ENCODE data around the gene MED12L.

Gene MED12L, protein sequence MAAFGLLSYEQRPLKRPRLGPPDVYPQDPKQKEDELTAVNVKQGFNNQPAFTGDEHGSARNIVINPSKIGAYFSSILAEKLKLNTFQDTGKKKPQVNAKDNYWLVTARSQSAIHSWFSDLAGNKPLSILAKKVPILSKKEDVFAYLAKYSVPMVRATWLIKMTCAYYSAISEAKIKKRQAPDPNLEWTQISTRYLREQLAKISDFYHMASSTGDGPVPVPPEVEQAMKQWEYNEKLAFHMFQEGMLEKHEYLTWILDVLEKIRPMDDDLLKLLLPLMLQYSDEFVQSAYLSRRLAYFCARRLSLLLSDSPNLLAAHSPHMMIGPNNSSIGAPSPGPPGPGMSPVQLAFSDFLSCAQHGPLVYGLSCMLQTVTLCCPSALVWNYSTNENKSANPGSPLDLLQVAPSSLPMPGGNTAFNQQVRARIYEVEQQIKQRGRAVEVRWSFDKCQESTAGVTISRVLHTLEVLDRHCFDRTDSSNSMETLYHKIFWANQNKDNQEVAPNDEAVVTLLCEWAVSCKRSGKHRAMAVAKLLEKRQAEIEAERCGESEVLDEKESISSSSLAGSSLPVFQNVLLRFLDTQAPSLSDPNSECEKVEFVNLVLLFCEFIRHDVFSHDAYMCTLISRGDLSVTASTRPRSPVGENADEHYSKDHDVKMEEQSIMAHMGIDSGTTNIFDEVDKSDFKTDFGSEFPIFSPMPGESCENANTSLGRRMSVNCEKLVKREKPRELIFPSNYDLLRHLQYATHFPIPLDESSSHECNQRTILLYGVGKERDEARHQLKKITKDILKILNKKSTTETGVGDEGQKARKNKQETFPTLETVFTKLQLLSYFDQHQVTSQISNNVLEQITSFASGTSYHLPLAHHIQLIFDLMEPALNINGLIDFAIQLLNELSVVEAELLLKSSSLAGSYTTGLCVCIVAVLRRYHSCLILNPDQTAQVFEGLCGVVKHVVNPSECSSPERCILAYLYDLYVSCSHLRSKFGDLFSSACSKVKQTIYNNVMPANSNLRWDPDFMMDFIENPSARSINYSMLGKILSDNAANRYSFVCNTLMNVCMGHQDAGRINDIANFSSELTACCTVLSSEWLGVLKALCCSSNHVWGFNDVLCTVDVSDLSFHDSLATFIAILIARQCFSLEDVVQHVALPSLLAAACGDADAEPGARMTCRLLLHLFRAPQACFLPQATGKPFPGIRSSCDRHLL (N-terminal part only)

DNA sequence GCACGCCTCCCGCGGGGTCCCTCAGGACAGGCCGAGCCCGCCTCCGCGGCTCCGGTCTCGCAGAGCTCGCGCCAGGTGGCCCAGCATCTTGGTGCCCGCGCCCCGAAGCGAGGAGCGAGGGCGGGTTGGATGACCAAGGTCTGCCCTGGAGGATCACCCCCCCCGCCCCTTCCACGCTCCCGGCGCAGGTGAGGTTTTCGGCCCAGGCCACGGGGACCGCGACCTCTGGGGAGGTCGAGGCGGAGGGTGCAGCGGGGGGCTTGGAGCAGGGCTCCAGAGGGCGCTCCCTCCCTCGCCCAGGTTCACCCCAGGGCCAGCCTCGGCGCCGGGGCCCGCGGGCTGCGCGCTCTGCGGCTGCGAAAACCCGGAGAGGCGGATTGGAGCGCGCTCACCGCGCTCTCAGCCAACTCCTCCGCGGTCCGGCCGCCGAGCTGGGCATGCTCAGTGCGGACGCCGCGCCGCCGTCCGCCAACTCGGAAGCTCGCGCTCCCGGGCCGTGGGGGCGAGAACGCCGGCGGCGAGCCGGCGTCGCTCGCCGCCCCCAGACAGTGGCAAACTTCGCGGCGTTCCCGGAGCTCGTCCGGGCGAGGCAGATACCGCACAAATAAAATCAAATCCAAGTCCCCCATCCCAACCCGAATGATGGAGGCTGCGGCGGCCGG is at the start of gene MED12L:
MED12L (plus strand) TSS at position 438 of the 662 bp plus-strand sequence. CDS start 1,263 bp downstream, outside the sequence.
- no peak within 1 kb of the TSS for H3K27ac ChIP-seq (ENCODE audit: low read depth, low read length)
- peak within 1 kb of the TSS; percentile 20 for H2AFZ ChIP-seq (ENCODE audit: low read length, unreplicated experiment)
- no peaks in the 10 kb centered on the region for H3K36me3 ChIP-seq (ENCODE audit: insufficient read depth, low read length)
- H3K4me1 ChIP-seq (ENCODE audit: control insufficient read depth, insufficient read depth, low read length, unreplicated experiment), result no peaks in the 10 kb centered on the region
- H3K27me3 ChIP-seq (ENCODE audit: insufficient read depth, low read length), result peaks cover 79% of the 10 kb centered on the region
- no peaks in the 10 kb centered on the region for H3K79me2 ChIP-seq (ENCODE audit: control insufficient read depth, insufficient read depth, low read length, unreplicated experiment)
- H3K4me3 ChIP-seq (ENCODE audit: low read depth, low read length), result peak within 1 kb of the TSS; percentile 81

DNA sequence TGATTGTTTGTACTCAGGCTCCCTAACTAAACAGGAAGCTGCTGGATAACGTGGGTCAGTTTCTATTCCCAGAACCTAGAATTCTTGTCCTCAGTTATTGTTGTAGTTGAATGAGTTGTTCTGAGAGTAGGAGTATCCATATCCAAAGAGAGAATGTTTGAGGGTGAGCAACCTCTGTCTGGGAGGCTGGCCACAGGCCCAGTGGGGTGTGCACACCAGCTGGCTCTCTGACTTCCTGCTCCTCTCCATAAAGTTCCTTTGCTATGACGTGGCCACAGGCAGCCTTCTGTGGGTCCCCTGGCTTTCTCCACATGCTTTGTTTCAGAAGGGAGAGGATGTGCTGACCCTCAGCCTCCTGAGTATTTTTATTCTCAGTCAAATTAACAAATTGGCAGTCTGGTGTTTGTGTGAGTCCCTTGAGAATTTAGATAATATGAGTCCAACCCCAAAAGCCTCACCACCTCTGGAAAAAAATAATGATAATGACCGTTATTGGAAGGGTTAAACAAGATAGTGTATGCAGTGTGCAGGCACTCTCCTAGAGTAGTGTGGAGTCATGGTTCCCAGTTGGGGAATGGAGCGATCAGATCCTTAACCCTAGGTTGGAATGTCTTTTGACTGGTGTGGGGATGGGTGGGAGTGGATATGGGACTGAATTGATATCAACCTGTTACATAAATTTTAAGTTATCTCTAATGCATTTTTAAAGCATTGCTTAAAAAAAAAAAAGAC is 47.6 kb upstream of the MED12L start:
- Histone ChIP-seq H3K79me2 (ENCODE audit: control insufficient read depth, insufficient read depth, low read length, unreplicated experiment) (no peaks in the 10 kb centered on the region), H3K4me3 (ENCODE audit: low read depth, low read length) (peak overlapping the region; percentile 40), H3K4me1 (ENCODE audit: control insufficient read depth, insufficient read depth, low read length, unreplicated experiment) (peaks cover 11% of the 10 kb centered on the region), H3K36me3 (ENCODE audit: insufficient read depth, low read length) (no peaks in the 10 kb centered on the region), H3K27me3 (ENCODE audit: insufficient read depth, low read length) (no peaks in the 10 kb centered on the region), H2AFZ (ENCODE audit: low read length, unreplicated experiment) (peak overlapping the region; percentile 77), H3K27ac (ENCODE audit: low read depth, low read length) (peak overlapping the region; percentile 58)

DNA sequence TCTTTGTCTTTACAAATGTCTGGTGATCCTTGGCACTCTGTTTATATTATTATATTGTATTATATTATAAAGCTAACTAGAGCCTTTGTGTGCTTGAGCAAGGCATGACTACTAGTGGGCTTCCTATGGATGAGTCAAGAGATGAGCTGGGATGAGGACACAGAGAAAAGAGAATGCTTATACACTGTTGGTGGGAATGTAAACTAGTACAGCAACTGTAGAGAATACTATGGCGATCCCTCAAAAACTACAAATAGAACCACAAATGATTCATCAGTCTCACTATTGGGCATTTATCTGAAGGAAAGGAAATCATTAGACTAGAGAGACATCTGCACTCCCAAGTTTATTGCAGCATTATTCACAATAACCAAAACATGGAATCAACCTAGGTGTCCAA is 40.8 kb upstream of the MED12L start:
- no peak overlapping the region for H3K4me3 ChIP-seq (ENCODE audit: low read depth, low read length)
- H3K79me2 ChIP-seq (ENCODE audit: control insufficient read depth, insufficient read depth, low read length, unreplicated experiment), result no peaks in the 10 kb centered on the region
- no peaks in the 10 kb centered on the region for H3K27me3 ChIP-seq (ENCODE audit: insufficient read depth, low read length)
- H3K36me3 ChIP-seq (ENCODE audit: insufficient read depth, low read length), result no peaks in the 10 kb centered on the region
- no peak overlapping the region for H2AFZ ChIP-seq (ENCODE audit: low read length, unreplicated experiment)
- no peak overlapping the region for H3K27ac ChIP-seq (ENCODE audit: low read depth, low read length)
- no peaks in the 10 kb centered on the region for H3K4me1 ChIP-seq (ENCODE audit: control insufficient read depth, insufficient read depth, low read length, unreplicated experiment)

DNA sequence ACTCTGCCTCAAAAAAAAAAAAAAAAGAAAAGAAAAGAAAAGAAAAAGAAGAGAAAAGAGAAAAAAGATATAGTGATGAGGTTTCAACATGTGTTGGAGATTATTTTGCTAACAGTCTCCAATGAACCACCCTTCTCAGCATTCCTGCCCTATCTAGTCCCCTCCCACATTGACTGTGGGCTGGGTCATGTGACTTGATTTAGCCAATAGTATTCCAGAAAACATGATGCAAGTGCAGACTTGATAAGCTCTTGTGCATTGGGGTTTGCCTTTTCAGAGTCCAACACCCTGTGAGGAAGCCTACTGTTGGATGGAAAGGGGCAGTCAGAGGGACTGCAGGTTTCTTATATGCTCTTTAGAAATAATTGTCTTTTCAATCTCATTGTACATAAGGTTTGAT is 37.8 kb upstream of the MED12L start:
- no peak overlapping the region for H3K27ac ChIP-seq (ENCODE audit: low read depth, low read length)
- no peaks in the 10 kb centered on the region for H3K27me3 ChIP-seq (ENCODE audit: insufficient read depth, low read length)
- no peaks in the 10 kb centered on the region for H3K79me2 ChIP-seq (ENCODE audit: control insufficient read depth, insufficient read depth, low read length, unreplicated experiment)
- no peak overlapping the region for H2AFZ ChIP-seq (ENCODE audit: low read length, unreplicated experiment)
- H3K36me3 ChIP-seq (ENCODE audit: insufficient read depth, low read length), result no peaks in the 10 kb centered on the region
- no peaks in the 10 kb centered on the region for H3K4me1 ChIP-seq (ENCODE audit: control insufficient read depth, insufficient read depth, low read length, unreplicated experiment)
- no peak overlapping the region for H3K4me3 ChIP-seq (ENCODE audit: low read depth, low read length)

DNA sequence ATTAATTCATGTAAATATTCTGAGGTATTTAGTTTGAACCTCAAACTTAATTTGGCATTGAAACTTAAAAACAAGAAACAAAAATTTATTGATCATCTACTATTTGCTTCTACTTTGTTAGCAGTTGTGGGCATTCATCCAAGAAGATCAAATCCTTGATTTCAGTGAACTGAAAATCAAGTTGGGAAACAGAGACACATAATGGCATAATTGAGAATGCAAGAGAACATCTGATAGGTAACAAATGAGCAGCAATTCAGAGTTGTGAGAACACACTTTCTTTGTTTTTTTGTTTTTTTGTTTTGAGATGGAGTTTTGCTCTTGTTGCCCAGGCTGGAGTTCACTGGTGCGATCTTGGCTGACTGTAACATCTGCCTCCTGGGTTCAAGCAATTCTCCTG is 33.9 kb upstream of the MED12L start:
- Histone ChIP-seq H3K36me3 (ENCODE audit: insufficient read depth, low read length) (no peaks in the 10 kb centered on the region), H3K27me3 (ENCODE audit: insufficient read depth, low read length) (peaks cover 18% of the 10 kb centered on the region), H3K4me1 (ENCODE audit: control insufficient read depth, insufficient read depth, low read length, unreplicated experiment) (no peaks in the 10 kb centered on the region), H3K4me3 (ENCODE audit: low read depth, low read length) (no peak overlapping the region), H3K79me2 (ENCODE audit: control insufficient read depth, insufficient read depth, low read length, unreplicated experiment) (no peaks in the 10 kb centered on the region), H2AFZ (ENCODE audit: low read length, unreplicated experiment) (no peak overlapping the region), H3K27ac (ENCODE audit: low read depth, low read length) (no peak overlapping the region)

DNA sequence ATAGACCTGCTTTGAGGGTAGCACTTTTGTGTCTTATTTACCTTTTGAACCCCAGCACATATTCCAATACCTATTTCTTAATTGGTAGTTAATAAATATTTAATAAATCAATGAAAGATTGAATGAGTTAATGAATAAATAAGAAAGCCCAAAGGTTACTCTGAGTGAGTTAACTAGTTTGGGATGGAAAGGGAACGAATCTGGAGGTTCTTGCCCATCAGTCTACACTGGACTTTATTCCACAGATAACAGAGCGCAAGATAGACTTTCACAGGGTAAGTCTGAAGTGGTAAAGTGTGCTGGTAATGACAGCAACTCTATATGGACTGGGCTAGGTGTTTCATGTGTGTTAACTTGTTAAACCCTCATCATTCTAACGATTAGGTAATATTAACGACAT is 33.1 kb upstream of the MED12L start:
- Histone ChIP-seq H2AFZ (ENCODE audit: low read length, unreplicated experiment) (no peak overlapping the region), H3K4me1 (ENCODE audit: control insufficient read depth, insufficient read depth, low read length, unreplicated experiment) (no peaks in the 10 kb centered on the region), H3K27ac (ENCODE audit: low read depth, low read length) (no peak overlapping the region), H3K4me3 (ENCODE audit: low read depth, low read length) (no peak overlapping the region), H3K27me3 (ENCODE audit: insufficient read depth, low read length) (peaks cover 18% of the 10 kb centered on the region), H3K36me3 (ENCODE audit: insufficient read depth, low read length) (no peaks in the 10 kb centered on the region), H3K79me2 (ENCODE audit: control insufficient read depth, insufficient read depth, low read length, unreplicated experiment) (no peaks in the 10 kb centered on the region)

DNA sequence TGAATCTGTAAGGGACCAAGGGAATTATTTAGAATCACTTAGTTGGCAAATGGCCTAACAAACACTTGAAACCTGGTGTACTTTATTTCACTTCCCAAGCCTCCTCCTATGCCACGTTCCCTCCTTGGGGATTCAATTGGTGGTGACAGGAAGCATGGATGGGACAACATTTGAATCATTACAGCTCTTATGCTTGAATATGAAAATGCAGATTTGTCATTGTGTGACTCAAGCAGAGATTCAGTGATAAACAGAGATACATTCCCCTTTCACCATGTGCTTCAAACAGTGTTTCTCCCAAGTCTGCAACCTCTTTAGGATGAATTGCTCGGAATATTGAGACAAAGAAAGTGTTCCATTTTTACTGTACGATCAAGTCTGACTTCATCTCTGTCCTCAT is 32.7 kb upstream of the MED12L start:
- no peak overlapping the region for H2AFZ ChIP-seq (ENCODE audit: low read length, unreplicated experiment)
- no peaks in the 10 kb centered on the region for H3K36me3 ChIP-seq (ENCODE audit: insufficient read depth, low read length)
- H3K4me3 ChIP-seq (ENCODE audit: low read depth, low read length), result no peak overlapping the region
- H3K27ac ChIP-seq (ENCODE audit: low read depth, low read length), result no peak overlapping the region
- H3K27me3 ChIP-seq (ENCODE audit: insufficient read depth, low read length), result peaks cover 18% of the 10 kb centered on the region
- no peaks in the 10 kb centered on the region for H3K4me1 ChIP-seq (ENCODE audit: control insufficient read depth, insufficient read depth, low read length, unreplicated experiment)
- no peaks in the 10 kb centered on the region for H3K79me2 ChIP-seq (ENCODE audit: control insufficient read depth, insufficient read depth, low read length, unreplicated experiment)

DNA sequence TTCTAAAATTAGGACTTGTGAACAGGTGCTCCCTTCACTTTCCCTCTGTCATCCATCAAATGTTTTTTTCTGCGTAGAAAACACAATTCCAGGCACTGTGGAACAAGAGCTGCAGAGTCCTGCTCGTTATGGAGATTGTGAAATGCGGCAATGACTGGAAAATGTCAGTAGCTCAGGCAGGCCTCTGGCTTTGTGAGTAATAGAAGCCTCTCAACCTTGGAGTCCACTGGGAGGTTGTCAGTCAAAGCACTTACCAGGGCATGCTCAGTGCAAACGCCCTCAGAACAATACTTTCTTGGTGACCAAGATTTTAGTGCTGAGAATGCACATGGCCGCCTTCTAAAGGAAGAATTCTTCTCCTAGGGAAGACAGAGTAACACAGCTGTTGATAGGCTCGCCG is 26.7 kb upstream of the MED12L start:
- Histone ChIP-seq H3K27me3 (ENCODE audit: insufficient read depth, low read length) (peaks cover 22% of the 10 kb centered on the region), H3K4me3 (ENCODE audit: low read depth, low read length) (no peak overlapping the region), H3K4me1 (ENCODE audit: control insufficient read depth, insufficient read depth, low read length, unreplicated experiment) (no peaks in the 10 kb centered on the region), H3K79me2 (ENCODE audit: control insufficient read depth, insufficient read depth, low read length, unreplicated experiment) (no peaks in the 10 kb centered on the region), H3K27ac (ENCODE audit: low read depth, low read length) (no peak overlapping the region), H3K36me3 (ENCODE audit: insufficient read depth, low read length) (no peaks in the 10 kb centered on the region), H2AFZ (ENCODE audit: low read length, unreplicated experiment) (no peak overlapping the region)

DNA sequence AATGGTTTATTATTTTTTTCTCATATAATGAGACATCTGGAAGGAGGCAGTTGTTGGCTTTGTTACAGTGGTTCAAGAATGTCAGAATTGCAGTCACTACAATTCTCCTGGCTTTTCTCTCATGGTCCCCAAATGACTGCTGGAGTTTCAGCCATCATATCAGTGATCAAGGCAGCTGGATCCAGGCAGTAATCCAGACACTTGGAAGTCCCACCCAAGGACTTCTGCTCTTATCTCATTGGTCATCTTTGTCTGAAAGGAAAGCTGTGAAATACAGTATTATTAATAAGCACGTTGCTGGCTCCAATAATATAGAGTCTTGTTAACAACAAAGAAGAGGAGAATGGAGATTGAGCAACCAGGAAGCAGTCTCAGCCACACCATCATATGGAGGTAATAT is 22.9 kb upstream of the MED12L start:
- peaks cover 14% of the 10 kb centered on the region for H3K27me3 ChIP-seq (ENCODE audit: insufficient read depth, low read length)
- no peak overlapping the region for H3K4me3 ChIP-seq (ENCODE audit: low read depth, low read length)
- no peaks in the 10 kb centered on the region for H3K36me3 ChIP-seq (ENCODE audit: insufficient read depth, low read length)
- H3K4me1 ChIP-seq (ENCODE audit: control insufficient read depth, insufficient read depth, low read length, unreplicated experiment), result no peaks in the 10 kb centered on the region
- no peaks in the 10 kb centered on the region for H3K79me2 ChIP-seq (ENCODE audit: control insufficient read depth, insufficient read depth, low read length, unreplicated experiment)
- H3K27ac ChIP-seq (ENCODE audit: low read depth, low read length), result no peak overlapping the region
- H2AFZ ChIP-seq (ENCODE audit: low read length, unreplicated experiment), result no peak overlapping the region

Data from ACC112 (cell line).